CD4-positive, alpha-beta T cell treated with Interleukin-17A for 1 hour (primary cell): Measurements from ENCODE around the gene HSPB6.
"Not testable (repeated sequence)": the region's sequence is repeated elsewhere in the genome, so short reads cannot be mapped to it uniquely, and the experiment has no call there.

ENCODE experiments used
- DNase-seq: peaks from one replicate; pipeline ENCODE4 v3.0.0-alpha.2; 2020

The HSPB6 gene

DNA sequence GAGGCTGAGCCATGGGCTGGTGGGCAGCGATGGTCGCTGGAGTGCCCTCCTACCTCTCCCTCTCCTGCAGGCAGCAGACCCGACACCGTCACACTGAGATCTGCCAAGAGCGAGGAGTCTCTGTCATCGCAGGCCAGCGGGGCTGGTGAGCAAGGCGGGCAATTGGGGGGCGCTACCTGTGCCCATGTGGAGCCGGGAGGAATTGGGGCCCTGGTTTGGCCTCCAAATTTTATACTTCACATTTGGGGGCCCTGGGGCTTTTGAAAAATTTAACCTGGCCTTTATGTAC, 28.5 kb upstream of the HSPB6 start:
- no peak for DNase-seq

DNA sequence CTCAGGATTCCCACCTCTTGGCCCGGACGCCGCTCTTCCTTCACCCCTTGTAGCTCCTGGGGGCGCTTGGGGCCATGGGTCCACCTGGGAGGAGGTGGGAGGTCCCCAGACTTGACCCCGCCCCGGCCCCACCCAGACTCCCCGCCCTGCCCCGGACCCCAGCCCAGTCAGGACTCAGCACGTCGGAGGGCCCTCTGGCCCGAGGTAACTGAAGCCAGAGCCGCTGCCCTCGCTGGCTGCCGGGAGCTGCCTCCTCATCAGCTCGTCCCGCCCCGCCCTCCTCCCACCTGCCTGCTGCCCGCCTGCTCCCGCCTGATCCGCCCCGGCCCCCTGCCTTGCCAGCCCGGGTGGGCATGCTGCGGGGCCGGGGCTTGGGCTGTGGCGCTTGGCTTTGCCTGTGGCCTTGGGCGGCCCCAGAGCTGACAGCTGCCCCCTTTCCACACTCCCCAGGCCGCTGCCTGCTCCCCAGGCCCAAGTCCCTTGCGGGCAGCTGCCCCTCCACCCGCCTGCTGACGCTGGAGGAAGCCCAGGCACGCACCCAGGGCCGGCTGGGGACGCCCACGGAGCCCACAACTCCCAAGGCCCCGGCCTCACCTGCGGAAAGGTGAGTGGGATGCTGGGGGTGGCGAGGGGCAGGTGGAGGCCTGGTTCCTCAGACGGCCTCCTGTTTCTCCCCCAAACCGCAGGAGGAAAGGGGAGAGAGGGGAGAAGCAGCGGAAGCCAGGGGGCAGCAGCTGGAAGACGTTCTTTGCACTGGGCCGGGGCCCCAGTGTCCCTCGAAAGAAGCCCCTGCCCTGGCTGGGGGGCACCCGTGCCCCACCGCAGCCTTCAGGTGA, 27.9 kb upstream of the HSPB6 start:
- no peak for DNase-seq

DNA sequence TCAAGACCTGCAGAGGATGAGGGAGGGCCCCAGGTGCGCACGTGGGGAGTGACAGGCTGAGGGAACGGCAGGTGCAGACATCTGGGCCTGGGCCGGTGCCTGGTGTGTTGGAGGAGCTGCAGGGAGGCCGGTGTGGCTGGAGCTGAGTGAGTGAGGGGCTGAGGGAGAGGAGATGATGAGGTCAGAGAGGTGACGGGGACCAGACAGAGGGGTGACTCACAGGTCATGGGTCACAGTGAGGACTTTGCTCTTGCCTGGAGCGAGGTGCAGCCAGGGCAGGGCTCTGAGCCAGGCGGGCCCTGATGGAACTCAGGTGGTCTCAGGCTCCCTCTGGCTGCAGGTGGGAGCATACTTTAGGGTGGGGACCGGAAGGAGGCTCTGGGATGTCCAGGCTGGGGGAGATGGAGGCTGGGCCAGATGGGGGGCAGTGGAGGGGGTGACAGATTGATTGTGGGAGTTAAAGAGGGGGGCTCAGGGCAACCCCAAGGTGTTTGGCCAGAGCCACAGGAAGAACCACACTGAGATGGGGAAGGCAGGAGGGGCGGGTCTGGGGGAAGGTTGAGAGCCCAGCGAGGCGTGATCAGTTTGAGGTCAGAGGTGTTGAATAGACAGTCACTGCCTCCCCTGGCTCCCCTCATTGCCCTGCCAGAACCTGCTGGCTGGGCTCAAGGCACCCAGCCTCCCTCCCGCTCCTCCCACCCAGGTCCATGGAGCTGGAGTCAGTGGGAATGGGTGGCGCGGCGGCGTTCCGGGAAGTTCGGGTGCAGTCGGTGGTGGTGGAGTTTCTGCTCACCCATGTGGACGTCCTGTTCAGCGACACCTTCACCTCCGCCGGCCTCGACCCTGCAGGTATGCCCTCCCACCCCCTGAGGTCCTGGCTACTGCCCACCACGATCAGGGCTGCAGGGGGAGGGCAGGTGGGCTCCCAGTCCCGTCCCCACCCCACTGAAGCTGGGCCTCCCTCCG, 26.9 kb upstream of the HSPB6 start:
- no peak for DNase-seq

- DNase-seq: no peak
Observed at GRCh38 chr19:35782589-35782988, 25.8 kb upstream of the HSPB6 start.

- DNase-seq: no peak
Observed at GRCh38 chr19:35781650-35782049, 24.8 kb upstream of the HSPB6 start.

DNA sequence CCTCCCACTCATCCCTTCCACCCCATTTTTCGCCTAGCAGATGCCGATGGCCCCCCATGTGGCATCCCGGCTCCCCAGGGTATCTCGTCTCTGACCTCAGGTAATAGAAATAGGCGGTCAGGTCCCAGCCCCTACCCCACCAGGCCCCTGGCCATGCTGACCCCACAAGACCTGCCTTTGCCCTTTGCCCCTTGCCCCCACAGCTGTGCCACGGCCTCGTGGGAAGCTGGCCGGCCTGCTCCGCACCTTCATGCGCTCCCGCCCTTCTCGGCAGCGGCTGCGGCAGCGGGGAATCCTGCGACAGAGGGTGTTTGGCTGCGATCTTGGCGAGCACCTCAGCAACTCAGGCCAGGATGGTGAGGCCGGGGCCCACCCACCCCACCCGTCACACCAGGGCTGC, 23.9 kb upstream of the HSPB6 start:
- DNase-seq: no peak

- DNase-seq: no peak
Observed at GRCh38 chr19:35780058-35780457, 23.2 kb upstream of the HSPB6 start.

- no peak for DNase-seq
Observed at GRCh38 chr19:35779033-35779432, 22.2 kb upstream of the HSPB6 start.

DNA sequence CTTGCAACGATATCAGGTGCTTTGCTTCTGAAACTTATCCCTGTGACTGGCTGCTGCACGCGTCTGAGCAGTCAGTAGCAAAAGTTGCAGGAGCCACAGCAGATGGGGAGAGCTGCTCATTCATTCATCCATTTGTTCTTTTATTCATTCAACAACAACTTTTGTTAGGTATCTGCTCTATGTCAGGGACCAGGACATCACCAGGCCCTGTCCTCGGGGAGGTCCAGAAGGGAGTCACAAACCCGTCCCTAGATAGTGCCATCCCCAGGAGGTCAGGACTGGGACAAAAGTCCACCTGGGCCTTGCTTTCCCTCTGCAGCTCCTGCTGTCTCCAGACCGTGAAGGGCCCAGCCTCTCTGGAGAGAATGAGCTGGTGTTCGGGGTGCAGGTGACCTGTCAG, 21.1 kb upstream of the HSPB6 start:
- DNase-seq: no peak

GRCh38 chr19:35777086-35777841, 20.4 kb upstream of the HSPB6 start:
- DNase-seq: no peak

DNA sequence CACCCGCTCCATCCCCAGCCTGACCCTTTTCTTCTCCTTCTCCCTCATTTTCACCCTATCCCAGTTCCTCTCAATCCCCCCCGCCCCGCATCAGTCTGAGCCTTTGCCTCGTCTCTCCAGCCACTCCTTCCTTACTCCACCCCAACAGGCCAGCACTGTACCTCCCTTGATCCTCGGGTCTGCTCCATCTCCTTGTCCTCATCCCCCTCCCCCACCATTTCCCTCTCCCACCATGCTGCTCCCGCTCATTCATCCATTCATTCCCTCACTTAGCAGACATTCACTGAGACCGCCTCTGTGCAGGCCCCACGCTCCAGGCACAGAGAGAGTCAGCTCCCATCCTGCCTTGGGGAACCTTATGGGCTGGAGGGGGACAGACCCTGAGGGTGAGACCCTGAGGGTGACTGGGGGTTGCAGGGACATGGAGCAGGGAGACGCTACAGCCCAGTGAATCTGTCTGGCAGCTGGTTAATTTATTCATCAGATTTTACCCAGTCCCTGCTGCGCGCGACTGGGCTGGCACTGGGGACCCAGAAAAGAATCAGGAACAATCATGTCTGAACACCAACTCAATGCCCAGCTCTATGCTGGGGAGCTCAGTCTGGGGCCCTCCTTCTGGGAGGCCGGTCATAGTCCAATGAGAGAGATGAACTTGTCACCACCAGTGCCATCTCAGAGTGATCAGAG, 19.4 kb upstream of the HSPB6 start:
- DNase-seq: no peak

- DNase-seq: peak; percentile 99
Observed at GRCh38 chr19:35775298-35776101, 18.7 kb upstream of the HSPB6 start, which contains the start of gene ARHGAP33. ARHGAP33 (plus strand) TSS chr19:35775564; CDS start chr19:35775659, 95 bp downstream.

DNA sequence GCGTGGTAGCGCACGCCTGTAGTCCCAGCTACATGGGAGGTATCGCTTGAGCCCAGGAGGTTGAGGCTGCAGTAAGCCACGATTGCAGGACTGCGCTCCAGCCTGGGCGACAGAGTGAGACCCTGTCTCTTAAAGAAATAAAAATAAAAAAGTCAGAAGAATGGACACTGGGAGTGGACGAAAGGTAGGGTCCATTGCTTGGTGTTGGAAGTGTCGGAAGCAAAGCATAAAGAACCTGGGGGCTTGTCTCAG, 18.1 kb upstream of the HSPB6 start:
- DNase-seq: no peak

DNA sequence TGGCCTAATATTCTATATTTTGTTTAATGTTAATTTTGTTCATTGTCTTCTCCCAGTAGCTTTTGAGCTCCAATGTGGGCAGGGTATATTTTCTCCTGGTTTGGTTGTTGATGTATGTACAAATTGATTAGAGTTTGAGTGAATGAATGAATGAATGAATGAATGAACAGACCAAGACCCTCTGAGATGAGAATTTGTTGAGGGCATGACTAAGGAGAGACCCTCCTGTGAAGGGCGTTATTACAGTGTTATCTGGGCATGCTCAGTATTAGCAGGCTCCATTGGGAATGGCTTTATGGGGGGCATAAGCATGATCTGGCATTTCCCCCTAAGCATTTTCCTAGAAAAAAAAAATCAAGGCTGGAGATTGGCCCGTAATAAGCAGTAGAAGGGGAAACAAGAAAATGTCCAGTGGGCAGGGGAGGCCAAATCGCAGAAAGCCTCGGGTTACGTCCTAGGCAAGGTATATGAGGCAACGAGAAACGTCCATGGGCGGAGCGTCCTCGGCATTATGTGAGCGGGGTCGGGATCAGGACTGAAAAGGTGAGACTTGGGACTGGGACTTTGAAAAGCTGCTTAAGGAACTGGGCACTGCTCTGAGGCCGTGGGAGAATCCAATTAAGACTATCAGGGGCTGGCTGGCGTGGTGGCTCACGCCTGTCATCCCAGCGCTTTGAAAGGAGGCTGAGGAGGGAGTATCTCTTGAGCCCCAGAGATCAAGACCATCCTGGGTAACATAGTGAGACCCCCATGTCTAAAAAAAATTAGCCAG, 17.6 kb upstream of the HSPB6 start:
- no peak for DNase-seq

DNA sequence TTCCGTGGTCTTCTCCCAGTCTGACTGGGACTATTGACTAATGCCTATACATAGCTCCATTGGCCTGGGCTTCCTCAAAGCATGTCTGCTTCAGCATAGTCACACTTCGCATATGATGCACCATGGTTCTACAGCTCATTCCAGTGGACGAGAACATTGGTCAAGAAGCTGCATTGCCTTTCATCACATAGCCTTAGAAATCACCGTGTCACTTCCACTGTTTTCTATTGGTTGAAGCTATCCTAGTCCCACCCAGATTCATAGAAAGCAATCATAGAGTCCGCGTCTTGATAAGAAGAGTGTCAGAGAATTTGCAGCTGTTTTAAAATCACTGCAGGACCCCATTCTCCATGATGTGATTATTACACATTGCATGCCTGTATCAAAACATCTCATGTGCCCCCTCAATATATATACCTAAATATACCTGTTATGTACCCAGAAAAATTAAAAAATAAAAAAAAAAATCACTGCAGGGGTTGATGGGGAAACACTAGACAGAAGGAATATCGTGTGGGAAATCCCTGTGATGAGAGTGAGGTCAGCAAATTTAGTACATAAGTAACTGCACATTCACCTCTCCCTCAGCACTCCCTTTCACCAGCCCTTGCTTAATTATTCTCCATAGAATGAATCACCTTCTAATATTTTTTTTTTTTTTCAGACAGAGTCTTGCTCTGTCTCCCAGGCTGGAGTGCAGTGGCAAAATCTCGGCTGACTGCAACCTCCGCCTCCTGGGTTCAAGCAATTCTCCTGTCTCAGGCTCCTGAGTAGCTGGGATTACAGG, 16.4 kb upstream of the HSPB6 start:
- DNase-seq: no peak

GRCh38 chr19:35772362-35772761, 15.5 kb upstream of the HSPB6 start:
- DNase-seq: not testable (repeated sequence)

GRCh38 chr19:35768082-35768421, 11.2 kb upstream of the HSPB6 start:
- DNase-seq: no peak

- no peak for DNase-seq
Observed at GRCh38 chr19:35767288-35768081, 10.7 kb upstream of the HSPB6 start.

GRCh38 chr19:35766571-35767104, 9.8 kb upstream of the HSPB6 start:
- no peak for DNase-seq
